BJ (cell line): Measurements from ENCODE around the gene DIS3L. TPM values are rescaled to one million over a fixed set of nuclear protein-coding genes. Genes with fewer than 3 reads are reported as not detected.
"Not testable (repeated sequence)": the region's sequence is repeated elsewhere in the genome, so short reads cannot be mapped to it uniquely, and the experiment has no call there.

Source experiments
- CTCF ChIA-PET: fragments of 350-600 bp; formaldehyde crosslinking; extraction: SDS; loops from one replicate; lab custom pipeline; 2021; ENCODE audit warnings: antibody characterized with exemption, inconsistent platforms; lab: Yijun Ruan, JAX
- POLR2A ChIA-PET: fragments of 300-600 bp; sonication (Branson Sonifier 250); formaldehyde crosslinking; extraction: SDS; loops from one replicate; lab custom pipeline; 2021; ENCODE audit warnings: antibody characterized with exemption; lab: Charles Lee
- DNase-seq: peaks from one replicate; pipeline ENCODE4 v3.0.0-alpha.2; 2011; ENCODE audit warnings: low read depth
- H3K27me3 ChIP-seq: 2 replicates; pipeline ENCODE4 v1.6.0; 2011; ENCODE audit warnings: low read length; ENCODE audit not compliant: control insufficient read depth, insufficient read depth
- H3K36me3 ChIP-seq: 2 replicates; pipeline ENCODE4 v1.5.1; 2011; ENCODE audit warnings: low read length; ENCODE audit not compliant: control insufficient read depth, insufficient read depth
- H3K4me3 ChIP-seq: 2 replicates; pipeline ENCODE4 v1.5.1; 2011; ENCODE audit warnings: low read depth, mild to moderate bottlenecking, control low read depth, low read length
- CTCF ChIP-seq: IDR thresholded peaks from 2 replicates; pipeline ENCODE4 v1.5.1; 2011; ENCODE audit warnings: low read depth, mild to moderate bottlenecking, control low read depth, inconsistent platforms, low read length, moderate library complexity; ENCODE audit not compliant: insufficient read depth
- polyA plus RNA-seq: library from polyadenylated mRNA; depleted of rRNA; stranded (reverse); fragments of >200 nt; gene quantifications from 2 replicates; pipeline ENCODE4 v1.2.3, GENCODE V29; 2011

Gene DIS3L
- polyA plus RNA-seq, 1 experiment, result 9.2 TPM

GRCh38 chr15:66302489-66303278, 9.3 kb downstream of the DIS3L start:
- CTCF ChIA-PET, result interaction anchor here (1.4 to 1.5 kb wide), 2 partner anchors 10 to 14 kb away, joined by 3 to 4 read pairs; no protein-coding TSS in a partner anchor
- H3K4me3 ChIP-seq, result no peak overlapping the region
- no peak for TF ChIP-seq CTCF

GRCh38 chr15:66304425-66304824, 11.1 kb downstream of the DIS3L start:
- CTCF ChIA-PET, H3K27me3 ChIP-seq, DNase-seq, H3K36me3 ChIP-seq, H3K4me3 ChIP-seq: not testable (repeated sequence)
- POLR2A ChIA-PET, result interaction anchor here (0.6 kb wide), 1 partner anchor 13 kb away, joined by 12 read pairs; no protein-coding TSS in a partner anchor

More at GRCh38 chr15:66302489-66303278, 9.3 kb downstream of the DIS3L start:
- DNase-seq, result no peak
- H3K27me3 ChIP-seq, result no peaks in the 10 kb centered on the region
- POLR2A ChIA-PET, result no interaction called here
- no peaks in the 10 kb centered on the region for H3K36me3 ChIP-seq

GRCh38 chr15:66306381-66306780, 13.0 kb downstream of the DIS3L start:
- Histone ChIP-seq H3K4me3 (no peak overlapping the region), H3K36me3 (peaks cover 2% of the 10 kb centered on the region), H3K27me3 (no peaks in the 10 kb centered on the region)
- no peak for TF ChIP-seq CTCF
- ChIA-PET POLR2A (no interaction called here), CTCF (interaction anchor here (0.9 kb wide), 1 partner anchor 9 kb away, joined by 5 read pairs; no protein-coding TSS in a partner anchor)
- DNase-seq, result no peak

GRCh38 chr15:66308531-66308930, 15.2 kb downstream of the DIS3L start:
- DNase-seq, result no peak
- Histone ChIP-seq H3K4me3 (no peak overlapping the region), H3K36me3 (peaks cover 3% of the 10 kb centered on the region), H3K27me3 (no peaks in the 10 kb centered on the region)
- CTCF ChIA-PET, result interaction anchor here (1.0 to 1.4 kb wide), 2 partner anchors 20 to 29 kb away, joined by 3 to 4 read pairs; no protein-coding TSS in a partner anchor
- TF ChIP-seq CTCF, result no peak
- POLR2A ChIA-PET, result no interaction called here

- Histone ChIP-seq H3K36me3 (peaks cover 4% of the 10 kb centered on the region), H3K27me3 (no peaks in the 10 kb centered on the region), H3K4me3 (no peak overlapping the region)
- no peak for TF ChIP-seq CTCF
- no peak for DNase-seq
- ChIA-PET CTCF (no interaction called here), POLR2A (no interaction called here)
Observed at GRCh38 chr15:66309828-66310227, 16.5 kb downstream of the DIS3L start.
